H9 (cell line): ENCODE results near the gene ZBTB22. TPM values are rescaled to one million over a fixed set of nuclear protein-coding genes. Genes with fewer than 3 reads are reported as not detected.

Source experiments
- DNase-seq: peaks from one replicate; pipeline ENCODE4 v3.0.0-alpha.2; 2017
- H2AFZ ChIP-seq: one replicate; pipeline ENCODE4 v1.6.1; 2013; ENCODE audit warnings: mild to moderate bottlenecking, low read length, control low read depth, moderate library complexity
- H2AK5ac ChIP-seq: 2 replicates; pipeline ENCODE4 v1.6.1; 2013; ENCODE audit warnings: low read length, control low read depth, mixed read lengths; ENCODE audit not compliant: insufficient read length
- H2BK120ac ChIP-seq: one replicate; pipeline ENCODE4 v1.6.1; 2013; ENCODE audit warnings: low read depth, mild to moderate bottlenecking, low read length, control low read depth, inconsistent platforms; ENCODE audit not compliant: poor library complexity, severe bottlenecking
- H2BK12ac ChIP-seq: 2 replicates; pipeline ENCODE4 v1.6.1; 2013; ENCODE audit warnings: low read length, control low read depth, mixed read lengths, low read depth; ENCODE audit not compliant: insufficient read length
- H2BK15ac ChIP-seq: 2 replicates; pipeline ENCODE4 v1.6.1; 2013; ENCODE audit warnings: low read depth, low read length, control low read depth
- H2BK20ac ChIP-seq: one replicate; pipeline ENCODE4 v1.6.1; 2013; ENCODE audit warnings: low read depth, mild to moderate bottlenecking, low read length, control low read depth, inconsistent platforms; ENCODE audit not compliant: poor library complexity, severe bottlenecking
- H2BK5ac ChIP-seq: 2 replicates; pipeline ENCODE4 v1.6.1; 2013; ENCODE audit warnings: low read length, control low read depth, mixed read lengths; ENCODE audit not compliant: insufficient read length
- H3K14ac ChIP-seq: 2 replicates; pipeline ENCODE4 v1.6.1; 2013; ENCODE audit warnings: low read length, control low read depth; ENCODE audit not compliant: insufficient read depth
- H3K18ac ChIP-seq: 2 replicates; pipeline ENCODE4 v1.6.1; 2013; ENCODE audit warnings: low read depth, mild to moderate bottlenecking, mixed read lengths, low read length, control low read depth; ENCODE audit not compliant: insufficient read length
- H3K23ac ChIP-seq: 2 replicates; pipeline ENCODE4 v1.6.1; 2013; ENCODE audit warnings: low read length, control low read depth, mixed read lengths, low read depth; ENCODE audit not compliant: insufficient read length
- H3K23me2 ChIP-seq: 2 replicates; pipeline ENCODE4 v1.6.1; 2013; ENCODE audit warnings: low read depth, mild to moderate bottlenecking, mixed read lengths, low read length, control low read depth; ENCODE audit not compliant: insufficient read length, poor library complexity, severe bottlenecking
- H3K27ac ChIP-seq: 2 replicates; pipeline ENCODE4 v1.5.1; 2013; ENCODE audit warnings: low read length, control low read depth, mixed read lengths, low read depth; ENCODE audit not compliant: insufficient read length
- H3K27me3 ChIP-seq: 2 replicates; pipeline ENCODE4 v1.6.1; 2013; ENCODE audit warnings: low read length, control low read depth, inconsistent platforms; ENCODE audit not compliant: insufficient read depth
- H3K4ac ChIP-seq: 2 replicates; pipeline ENCODE4 v1.6.1; 2013; ENCODE audit warnings: low read depth, mild to moderate bottlenecking, control low read depth, inconsistent platforms, low read length, moderate library complexity
- H3K4me1 ChIP-seq: 2 replicates; pipeline ENCODE4 v1.6.1; 2013; ENCODE audit warnings: low read length, control low read depth, inconsistent platforms; ENCODE audit not compliant: insufficient read depth
- H3K4me2 ChIP-seq: 2 replicates; pipeline ENCODE4 v1.6.1; 2013; ENCODE audit warnings: low read length, control low read depth, mixed read lengths; ENCODE audit not compliant: insufficient read length, insufficient read depth
- H3K56ac ChIP-seq: 2 replicates; pipeline ENCODE4 v1.6.1; 2013; ENCODE audit warnings: low read depth, mild to moderate bottlenecking, mixed read lengths, low read length, control low read depth; ENCODE audit not compliant: insufficient read length
- H3K79me1 ChIP-seq: 2 replicates; pipeline ENCODE4 v1.6.1; 2013; ENCODE audit warnings: low read depth, mild to moderate bottlenecking, moderate library complexity, low read length, control low read depth, inconsistent platforms; ENCODE audit not compliant: insufficient read depth, poor library complexity, severe bottlenecking
- H3K79me2 ChIP-seq: 2 replicates; pipeline ENCODE4 v1.6.1; 2013; ENCODE audit warnings: low read length, control low read depth, inconsistent platforms; ENCODE audit not compliant: insufficient read depth
- H3K9ac ChIP-seq: 2 replicates; pipeline ENCODE4 v1.6.1; 2013; ENCODE audit warnings: low read length, control low read depth, mixed read lengths; ENCODE audit not compliant: insufficient read length; ENCODE audit errors: extremely low read depth
- H3K9me3 ChIP-seq: one replicate; pipeline ENCODE4 v1.6.1; 2013; ENCODE audit warnings: low read depth, low read length, inconsistent platforms; ENCODE audit not compliant: control insufficient read depth
- H3T11ph ChIP-seq: one replicate; pipeline ENCODE4 v1.6.1; 2013; ENCODE audit warnings: mild to moderate bottlenecking, low read length, control low read depth, inconsistent platforms
- H4K20me1 ChIP-seq: one replicate; pipeline ENCODE4 v1.6.1; 2013; ENCODE audit not compliant: control insufficient read depth, insufficient read length, insufficient read depth
- H4K5ac ChIP-seq: 2 replicates; pipeline ENCODE4 v1.6.1; 2013; ENCODE audit warnings: low read depth, mild to moderate bottlenecking, mixed read lengths, low read length, control low read depth; ENCODE audit not compliant: insufficient read length
- H4K8ac ChIP-seq: replicated peaks from 2 replicates; pipeline ENCODE4 v1.6.1; 2013; ENCODE audit warnings: low read length, control low read depth, mixed read lengths, low read depth; ENCODE audit not compliant: insufficient read length
- H4K91ac ChIP-seq: 2 replicates; pipeline ENCODE4 v1.6.1; 2013; ENCODE audit warnings: low read depth, mild to moderate bottlenecking, moderate library complexity, mixed read lengths, low read length, control low read depth; ENCODE audit not compliant: insufficient read length
- H3K27ac Mint-ChIP-seq, 3 experiments: 2 replicates in 2 of 3; 3 replicates in 1 of 3; pipeline ENCODE4 v1.8.0; 2020 to 2021; ENCODE audit warnings: mixed read lengths in 3 of 3, mild to moderate bottlenecking in 1 of 3, moderate library complexity in 1 of 3
- H3K27me3 Mint-ChIP-seq: 2 replicates; pipeline ENCODE4 v1.8.0; 2021; ENCODE audit warnings: low read depth, mild to moderate bottlenecking, moderate library complexity, mixed read lengths
- H3K36me3 Mint-ChIP-seq, 3 experiments: 2 replicates in 2 of 3; 3 replicates in 1 of 3; pipeline ENCODE4 v1.8.0; 2020 to 2021; ENCODE audit warnings: low read depth in 3 of 3, mixed read lengths in 3 of 3; ENCODE audit not compliant: insufficient read depth in 1 of 3
- H3K4me1 Mint-ChIP-seq, 2 experiments: 2 replicates each; pipeline ENCODE4 v1.8.0; 2020; ENCODE audit warnings: mixed read lengths in 2 of 2
- H3K4me3 Mint-ChIP-seq, 2 experiments: 2 replicates in 1 of 2; 3 replicates in 1 of 2; pipeline ENCODE4 v1.8.0; 2020 to 2021; ENCODE audit warnings: mild to moderate bottlenecking in 2 of 2, mixed read lengths in 2 of 2, moderate library complexity in 1 of 2
- H3K9me3 Mint-ChIP-seq, 2 experiments: 2 replicates in 1 of 2; 3 replicates in 1 of 2; pipeline ENCODE4 v1.8.0; 2020; ENCODE audit warnings: mild to moderate bottlenecking in 2 of 2, mixed read lengths in 2 of 2, moderate library complexity in 1 of 2
- WGBS: extraction: QIAGEN DNeasy Blood & Tissue Kit; methylation state at CpG from one replicate; pipeline ENCODE4 v1.1.7; 2013; ENCODE audit warnings: missing lambda C conversion rate, low lambda C conversion rate, mixed read lengths; ENCODE audit not compliant: insufficient read length; ENCODE audit errors: extremely low coverage; 5-methylcytosine and 5-hydroxymethylcytosine counted together
- total RNA-seq: library from RNA; stranded (reverse); gene quantifications from 2 replicates; pipeline ENCODE4 v1.2.1, GENCODE V29; 2021
- TF ChIP-seq, protein P1 (sequence below): fragments of 200-600 bp; sonication (generic); conservative IDR thresholded peaks from 3 replicates; pipeline ENCODE4 v1.8.0; 2021; ENCODE audit warnings: antibody characterized with exemption, mild to moderate bottlenecking

ZBTB22 gene
- total RNA-seq, 1 experiment from 2014 or later, result 8.1 TPM

DNA sequence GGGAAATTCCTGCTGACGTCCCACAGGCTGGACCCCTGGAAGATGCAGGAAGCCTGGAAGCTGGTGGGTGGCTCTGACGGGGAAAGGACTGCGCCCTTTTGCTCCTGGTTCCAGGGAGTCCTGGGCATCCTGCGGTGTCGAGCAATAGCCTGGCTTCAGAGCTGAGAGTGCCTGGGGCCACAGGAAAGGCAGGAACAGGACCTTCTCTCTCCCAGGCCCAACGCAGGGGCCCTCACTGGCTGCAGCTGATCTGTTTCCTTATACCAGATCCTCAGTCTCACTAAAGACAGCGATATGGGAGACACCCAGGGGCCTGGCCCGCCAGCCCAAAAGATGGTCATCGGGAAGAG lies 39.2 kb downstream of the ZBTB22 start:
- Histone ChIP-seq H3K4me1 (no peaks in the 10 kb centered on the region; the same call in 1 of the 2 replicates), H3K27ac (no peak overlapping the region), H4K20me1 (no peaks in the 10 kb centered on the region), H2BK15ac (no peak overlapping the region), H2BK5ac (no peak overlapping the region), H3K4me2 (peak overlapping the region; percentile 85), H3K23ac (no peak overlapping the region), H3K4ac (no peak overlapping the region), H3K79me2 (peaks cover 9% of the 10 kb centered on the region; the same call in 1 of the 2 replicates), H3K9me3 (no peaks in the 10 kb centered on the region), H3T11ph (no peak overlapping the region), H3K9ac (no peak overlapping the region), H3K56ac (no peak overlapping the region), H4K5ac (no peak overlapping the region), H3K79me1 (no peaks in the 10 kb centered on the region), H3K27me3 (no peaks in the 10 kb centered on the region), H2AFZ (no peak overlapping the region), H2BK12ac (no peak overlapping the region), H2BK20ac (no peak overlapping the region), H4K8ac (no peak overlapping the region), H3K14ac (no peak overlapping the region), H2AK5ac (no peak overlapping the region), H4K91ac (no peak overlapping the region), H3K18ac (no peak overlapping the region), H3K23me2 (peaks cover 9% of the 10 kb centered on the region), H2BK120ac (no peak overlapping the region)
- WGBS, result no CpG with 5 or more reads among the region's 9 CpGs
- H3K4me3 Mint-ChIP-seq, result peak overlapping the region in 1 of 2 experiments; percentile 92; a peak in 3 of 5 replicates
- DNase-seq, result no peak
- H3K9me3 Mint-ChIP-seq, result no peaks in the 10 kb centered on the region
- H3K27me3 Mint-ChIP-seq, result no peaks in the 10 kb centered on the region
- TF ChIP-seq, protein P1, sequence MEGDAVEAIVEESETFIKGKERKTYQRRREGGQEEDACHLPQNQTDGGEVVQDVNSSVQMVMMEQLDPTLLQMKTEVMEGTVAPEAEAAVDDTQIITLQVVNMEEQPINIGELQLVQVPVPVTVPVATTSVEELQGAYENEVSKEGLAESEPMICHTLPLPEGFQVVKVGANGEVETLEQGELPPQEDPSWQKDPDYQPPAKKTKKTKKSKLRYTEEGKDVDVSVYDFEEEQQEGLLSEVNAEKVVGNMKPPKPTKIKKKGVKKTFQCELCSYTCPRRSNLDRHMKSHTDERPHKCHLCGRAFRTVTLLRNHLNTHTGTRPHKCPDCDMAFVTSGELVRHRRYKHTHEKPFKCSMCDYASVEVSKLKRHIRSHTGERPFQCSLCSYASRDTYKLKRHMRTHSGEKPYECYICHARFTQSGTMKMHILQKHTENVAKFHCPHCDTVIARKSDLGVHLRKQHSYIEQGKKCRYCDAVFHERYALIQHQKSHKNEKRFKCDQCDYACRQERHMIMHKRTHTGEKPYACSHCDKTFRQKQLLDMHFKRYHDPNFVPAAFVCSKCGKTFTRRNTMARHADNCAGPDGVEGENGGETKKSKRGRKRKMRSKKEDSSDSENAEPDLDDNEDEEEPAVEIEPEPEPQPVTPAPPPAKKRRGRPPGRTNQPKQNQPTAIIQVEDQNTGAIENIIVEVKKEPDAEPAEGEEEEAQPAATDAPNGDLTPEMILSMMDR, result no peak
- H3K4me1 Mint-ChIP-seq, result peaks cover 37 to 42% of the 10 kb centered on the region in 2 experiments
- peak overlapping the region in 2 of 3 experiments; percentile 24 to 74; a peak in 1 of 7 replicates for H3K27ac Mint-ChIP-seq
- peaks cover 30 to 79% (median 56%) of the 10 kb centered on the region in 3 experiments for H3K36me3 Mint-ChIP-seq
